ENCODE measurements around the gene CALHM4. TPM values are rescaled to one million over a fixed set of nuclear protein-coding genes. Genes with fewer than 3 reads are reported as not detected.

CALHM4 gene
- polyA plus RNA-seq, 1 of the 3 experiments (the other 2 are of a cell fraction), result not detected

GRCh38 chr6:116568821-116569755 is 15.5 kb downstream of the CALHM4 start:
- Histone ChIP-seq H3K9me3 (no peaks in the 10 kb centered on the region), H3F3A (replicated peaks; ENCODE audit: insufficient read depth) (peaks cover 11% of the 10 kb centered on the region), H3K4me1 (ENCODE audit: control insufficient read depth in 1 of 2, insufficient read depth in 2 of 2, low read depth in 1 of 2, low read length in 1 of 2) (peaks cover 4 to 6% of the 10 kb centered on the region in 2 experiments; a peak in 3 of 4 replicates), H3K27ac (ENCODE audit: low read depth in 2 of 2, low read length in 1 of 2) (no peak overlapping the region), H3K27me3 (ENCODE audit: insufficient read depth) (no peaks in the 10 kb centered on the region), H4K20me1 (ENCODE audit: insufficient read depth) (no peaks in the 10 kb centered on the region), H3K4me2 (peak overlapping the region; percentile 78; the same call in 1 of the 2 replicates), H2AFZ (ENCODE audit: low read depth) (no peak overlapping the region), H3K36me3 (replicated peaks in 1 of 2; ENCODE audit: control insufficient read depth in 1 of 2, insufficient read depth in 2 of 2, low read length in 1 of 2) (peaks cover 0 to 5% of the 10 kb centered on the region in 2 experiments), H3K79me2 (ENCODE audit: insufficient read depth) (peaks cover 45% of the 10 kb centered on the region), H3K4me3 (ENCODE audit: low read depth in 2 of 2, low read length in 1 of 2) (peak overlapping the region in 1 of 2 experiments; percentile 97; a peak in 1 of 4 replicates), H3K9ac (no peak overlapping the region), H3K9me2 (no peaks in the 10 kb centered on the region)
- ChIA-PET POLR2A (no interaction called here), CTCF (interaction anchor here (1.0 to 5.4 kb wide), 4 partner anchors 9 to 351 kb away, joined by 3 to 38 read pairs (median 16); no protein-coding TSS in a partner anchor)
- no peak for TF ChIP-seq USF2 (IDR thresholded peaks at IDR 0.05; ENCODE audit: borderline replicate concordance, low read depth, low read length)
- no peak for TF ChIP-seq JUND (IDR thresholded peaks at IDR 0.05)
- TF ChIP-seq MAX (IDR thresholded peaks at IDR 0.05; ENCODE audit: low read depth), result no peak
- TF ChIP-seq YY1 (IDR thresholded peaks at IDR 0.05; ENCODE audit: low read depth), result no peak
- no peak for TF ChIP-seq GABPA (IDR thresholded peaks at IDR 0.05; ENCODE audit: low read depth)
- TF ChIP-seq IRF3 (IDR thresholded peaks at IDR 0.05; ENCODE audit: low read depth, low read length), result no peak
- no peak for TF ChIP-seq USF1 (IDR thresholded peaks at IDR 0.05; ENCODE audit: borderline replicate concordance, low read depth)
- no peak for TF ChIP-seq FOXJ3 (CRISPR knock-in tag; IDR thresholded peaks at IDR 0.05)
- TF ChIP-seq MEF2A (IDR thresholded peaks at IDR 0.05; ENCODE audit: borderline replicate concordance, low read depth), result no peak
- TF ChIP-seq CHD2 (IDR thresholded peaks at IDR 0.05; ENCODE audit: low read length, partially characterized antibody), result no peak
- no peak for TF ChIP-seq TCF12 (IDR thresholded peaks at IDR 0.05)
- no peak for TF ChIP-seq PBX3 (IDR thresholded peaks at IDR 0.05)
- DNase-seq, result no peak
- 82% methylated on average over 7 of the region's 7 CpGs for WGBS (ENCODE audit: low lambda C conversion rate)
